ENCODE measurements around the gene LINGO1.

The LINGO1 gene

DNA sequence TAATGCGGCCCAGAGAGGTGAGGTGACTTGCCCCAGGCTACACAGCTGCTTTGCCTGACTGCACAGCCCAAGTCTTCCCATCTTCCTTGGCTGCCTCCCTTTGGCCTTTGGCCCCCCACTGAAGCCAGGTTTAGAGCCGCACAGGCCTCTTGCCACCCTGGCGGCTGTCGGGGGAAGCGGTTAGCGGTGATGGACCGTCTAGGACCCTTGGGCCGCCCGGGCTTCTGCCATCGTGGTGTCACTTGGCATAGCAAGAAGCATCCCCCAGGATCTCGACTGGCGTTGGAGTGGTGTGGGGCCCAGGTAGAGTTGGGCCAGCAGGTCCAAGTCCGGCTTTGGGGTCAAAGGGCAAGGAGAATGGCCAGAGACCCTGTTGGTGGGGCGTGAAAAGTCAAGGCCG lies 61.0 kb downstream of the LINGO1 start:
- no peak for DNase-seq (ENCODE audit: low spot score)
- in situ Hi-C loops (cut with MboI; ENCODE audit: low sequenced_read_pairs, unreplicated experiment) = no loop called here
- TF ChIP-seq, protein P1, sequence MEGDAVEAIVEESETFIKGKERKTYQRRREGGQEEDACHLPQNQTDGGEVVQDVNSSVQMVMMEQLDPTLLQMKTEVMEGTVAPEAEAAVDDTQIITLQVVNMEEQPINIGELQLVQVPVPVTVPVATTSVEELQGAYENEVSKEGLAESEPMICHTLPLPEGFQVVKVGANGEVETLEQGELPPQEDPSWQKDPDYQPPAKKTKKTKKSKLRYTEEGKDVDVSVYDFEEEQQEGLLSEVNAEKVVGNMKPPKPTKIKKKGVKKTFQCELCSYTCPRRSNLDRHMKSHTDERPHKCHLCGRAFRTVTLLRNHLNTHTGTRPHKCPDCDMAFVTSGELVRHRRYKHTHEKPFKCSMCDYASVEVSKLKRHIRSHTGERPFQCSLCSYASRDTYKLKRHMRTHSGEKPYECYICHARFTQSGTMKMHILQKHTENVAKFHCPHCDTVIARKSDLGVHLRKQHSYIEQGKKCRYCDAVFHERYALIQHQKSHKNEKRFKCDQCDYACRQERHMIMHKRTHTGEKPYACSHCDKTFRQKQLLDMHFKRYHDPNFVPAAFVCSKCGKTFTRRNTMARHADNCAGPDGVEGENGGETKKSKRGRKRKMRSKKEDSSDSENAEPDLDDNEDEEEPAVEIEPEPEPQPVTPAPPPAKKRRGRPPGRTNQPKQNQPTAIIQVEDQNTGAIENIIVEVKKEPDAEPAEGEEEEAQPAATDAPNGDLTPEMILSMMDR (IDR thresholded peaks at IDR 0.05; ENCODE audit: borderline replicate concordance, control extremely low read depth, extremely low read depth, insufficient read depth, missing control alignments) = no peak

DNA sequence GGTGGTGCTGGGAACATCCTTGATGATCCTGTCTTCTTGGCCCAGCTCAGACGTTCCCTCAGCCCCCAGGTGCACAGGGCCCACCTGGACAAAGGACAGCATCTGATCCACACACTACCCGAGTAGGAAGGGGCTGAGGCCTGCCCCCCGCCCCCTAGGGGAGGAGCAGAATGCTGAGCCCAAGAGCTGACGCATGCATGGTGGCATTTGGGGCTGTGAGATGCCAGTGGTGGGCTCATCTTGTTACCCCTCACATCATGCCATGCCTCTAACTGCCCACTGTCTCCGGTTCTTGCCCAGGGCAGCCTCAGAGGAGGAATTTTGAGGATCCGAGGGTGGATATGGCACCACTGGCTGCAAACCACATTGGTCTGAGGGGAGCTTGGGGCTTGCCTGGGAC lies 61.5 kb downstream of the LINGO1 start:
- DNase-seq (ENCODE audit: low spot score) = no peak
- in situ Hi-C loops (cut with MboI; ENCODE audit: low sequenced_read_pairs, unreplicated experiment) = no loop called here
- TF ChIP-seq, protein P1 (IDR thresholded peaks at IDR 0.05; ENCODE audit: borderline replicate concordance, control extremely low read depth, extremely low read depth, insufficient read depth, missing control alignments) = no peak

DNA sequence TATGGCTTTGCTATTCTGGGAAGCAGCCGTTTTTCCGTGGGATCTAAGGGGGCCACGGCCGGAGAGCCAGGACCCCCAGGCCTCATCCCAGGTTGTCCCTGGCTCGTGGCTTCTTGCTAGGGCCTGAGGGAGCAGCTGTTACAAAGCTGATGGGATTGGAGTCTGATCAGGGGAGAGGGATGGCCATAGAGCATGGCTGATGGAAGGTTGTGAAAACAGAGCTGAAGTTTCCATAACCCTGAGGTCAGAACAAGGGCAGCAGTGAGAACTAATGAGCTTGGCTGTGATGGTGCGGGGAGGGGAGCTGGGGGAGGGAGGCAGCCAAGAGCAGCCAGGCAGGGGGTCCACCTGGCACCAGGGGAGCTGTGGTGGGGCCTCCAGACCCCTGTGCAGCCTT lies 63.0 kb downstream of the LINGO1 start:
- TF ChIP-seq, protein P1 (IDR thresholded peaks at IDR 0.05; ENCODE audit: borderline replicate concordance, control extremely low read depth, extremely low read depth, insufficient read depth, missing control alignments) = no peak
- no peak for DNase-seq (ENCODE audit: low spot score)
- in situ Hi-C loops (cut with MboI; ENCODE audit: low sequenced_read_pairs, unreplicated experiment) = no loop called here

DNA sequence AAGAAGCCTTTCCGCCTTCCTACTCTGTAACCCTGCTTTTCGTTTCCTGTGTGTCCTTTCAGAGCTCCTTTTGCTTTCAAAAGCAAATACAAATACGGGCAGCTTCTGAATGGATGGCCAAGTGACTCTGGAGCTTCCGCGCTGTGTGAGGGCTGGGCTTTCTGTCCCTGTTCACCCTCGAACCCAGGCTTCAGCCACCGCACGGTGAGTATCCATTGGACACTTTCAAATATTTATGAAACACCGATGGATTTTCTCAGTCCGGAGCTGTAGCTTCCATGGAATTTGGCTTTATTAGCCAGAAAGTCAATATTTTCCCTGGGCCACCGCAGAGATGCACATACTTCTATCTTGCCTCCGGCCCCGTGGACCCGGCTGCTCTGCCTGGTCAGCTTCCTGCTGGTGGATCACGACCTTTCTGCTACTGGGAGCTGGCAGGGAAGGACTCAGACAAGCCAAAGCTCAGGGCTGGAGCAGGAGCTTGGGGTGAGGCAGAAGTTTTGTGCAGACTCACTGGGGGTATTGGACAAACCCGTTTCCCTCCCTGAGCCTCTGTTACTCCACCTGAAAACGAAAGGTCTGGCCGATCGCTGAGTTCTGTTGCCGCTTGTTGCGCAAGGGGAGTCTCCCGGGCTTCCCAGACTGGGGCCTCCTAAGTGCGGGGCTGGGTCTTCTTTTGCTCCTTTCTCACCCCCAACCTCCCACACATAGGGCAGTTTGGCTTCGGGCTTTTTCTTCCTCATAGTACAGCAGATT lies 63.6 kb downstream of the LINGO1 start:
- DNase-seq (ENCODE audit: low spot score) = no peak
- in situ Hi-C loops (cut with MboI; ENCODE audit: low sequenced_read_pairs, unreplicated experiment) = no loop called here
- TF ChIP-seq, protein P1 (IDR thresholded peaks at IDR 0.05; ENCODE audit: borderline replicate concordance, control extremely low read depth, extremely low read depth, insufficient read depth, missing control alignments) = no peak

DNA sequence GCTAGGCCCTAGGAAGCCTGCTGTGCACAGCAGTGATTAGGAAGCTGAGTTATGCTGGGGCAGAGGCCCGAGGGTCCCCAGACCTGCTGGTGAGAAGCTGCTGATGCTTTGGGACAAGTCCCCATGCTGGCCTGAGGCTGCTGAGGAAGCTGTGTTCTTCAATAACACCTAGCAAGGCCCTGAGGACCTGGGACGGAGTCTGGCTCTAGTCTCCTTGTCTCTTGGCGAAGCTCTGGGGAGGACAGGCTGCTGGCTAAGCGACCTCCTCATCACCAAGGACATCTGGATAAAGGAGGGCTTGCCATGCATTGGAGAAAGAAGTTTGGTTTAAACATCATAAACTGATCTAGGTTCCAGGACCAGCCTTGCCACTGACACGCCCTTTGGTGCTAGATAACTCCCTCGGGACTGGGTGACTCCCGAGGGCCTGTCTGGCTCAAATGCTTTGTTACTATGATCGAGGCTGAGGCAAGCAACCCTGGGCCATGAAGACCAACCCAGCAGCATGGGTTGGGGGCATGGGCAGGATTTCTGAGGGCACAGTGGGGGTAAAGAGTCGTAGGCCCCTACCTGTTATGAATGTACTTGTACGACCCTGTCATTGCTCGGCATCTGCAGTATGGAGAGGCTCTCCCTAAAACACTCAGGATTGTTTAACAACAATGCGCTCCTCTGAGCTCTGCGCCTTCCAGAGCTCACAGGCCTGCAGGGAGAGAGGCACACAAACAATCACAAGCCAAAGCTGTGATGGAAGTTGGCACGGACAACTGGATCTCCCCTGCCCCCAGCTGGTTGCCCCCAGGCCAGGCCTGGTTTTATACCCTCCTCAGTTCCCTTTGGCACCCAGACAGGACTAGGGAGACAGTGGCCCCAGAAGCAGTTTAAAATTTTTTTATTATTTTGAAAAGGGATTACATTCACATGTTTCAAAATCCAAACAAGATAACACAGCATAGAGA lies 64.4 kb downstream of the LINGO1 start:
- TF ChIP-seq, protein P1 (IDR thresholded peaks at IDR 0.05; ENCODE audit: borderline replicate concordance, control extremely low read depth, extremely low read depth, insufficient read depth, missing control alignments) = no peak
- in situ Hi-C loops (cut with MboI; ENCODE audit: low sequenced_read_pairs, unreplicated experiment) = no loop called here
- DNase-seq (ENCODE audit: low spot score) = no peak

DNA sequence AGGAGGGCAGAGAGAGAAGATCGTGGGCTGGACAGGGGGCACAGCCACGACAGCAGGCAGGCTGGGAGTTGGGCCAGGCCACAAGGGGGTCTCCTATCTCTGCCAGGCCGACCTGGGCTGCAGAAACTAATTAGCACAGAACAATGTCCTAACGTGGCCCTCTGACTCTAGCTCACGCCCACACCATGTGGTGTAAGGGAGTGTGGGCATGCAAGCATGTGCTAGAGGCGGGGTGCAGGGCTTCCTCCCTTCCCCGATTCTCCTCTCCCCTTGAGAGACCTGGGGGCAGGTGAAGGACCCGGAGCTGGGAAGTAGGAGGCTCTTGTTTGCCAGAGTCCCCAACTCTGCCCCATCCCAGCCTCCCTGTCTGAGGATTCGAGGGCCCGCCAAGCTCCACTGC lies 65.5 kb downstream of the LINGO1 start:
- in situ Hi-C loops (cut with MboI; ENCODE audit: low sequenced_read_pairs, unreplicated experiment) = no loop called here
- no peak for DNase-seq (ENCODE audit: low spot score)
- TF ChIP-seq, protein P1 (IDR thresholded peaks at IDR 0.05; ENCODE audit: borderline replicate concordance, control extremely low read depth, extremely low read depth, insufficient read depth, missing control alignments) = no peak
